ENCODE results near the gene KANTR. TPM values are rescaled to one million over a fixed set of nuclear protein-coding genes. Genes with fewer than 3 reads are reported as not detected.

Gene KANTR, protein sequence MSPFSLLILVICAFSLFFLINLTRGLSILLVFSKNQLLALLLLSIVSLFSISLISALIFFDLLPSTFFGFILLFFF
- total RNA-seq (2014; rRNA removed; shearing (Covaris generic); ENCODE audit: low replicate concordance) = 14.3 and 27.9 TPM in 2 replicates

GRCh38 chrX:53093748-53094581 is at the start of gene KANTR:
KANTR (plus strand) TSS chrX:53094142; CDS start chrX:53124273, 30,131 bp downstream.
- H3K4me1 ChIP-seq (ENCODE audit: low read length) = peaks cover 11% of the 10 kb centered on the region
- H4K20me1 ChIP-seq (ENCODE audit: insufficient read depth, low read depth, low read length) = no peaks in the 10 kb centered on the region
- H3K27me3 ChIP-seq (ENCODE audit: low read length) = no peaks in the 10 kb centered on the region
- peak; percentile 95 for DNase-seq
- H3K4me3 ChIP-seq (ENCODE audit: low read length) = peak within 1 kb of the TSS; percentile 74
- peak within 1 kb of the TSS; percentile 70 for H3K9ac ChIP-seq (ENCODE audit: low read length)
- H3K27ac ChIP-seq (ENCODE audit: low read length) = peak within 1 kb of the TSS; percentile 68
- peak within 1 kb of the TSS; percentile 67 for H3K4me2 ChIP-seq (ENCODE audit: low read depth, low read length, poor library complexity, severe bottlenecking)
- no peaks in the 10 kb centered on the region for H3K9me2 ChIP-seq (replicated peaks; ENCODE audit: insufficient read depth, low read length)
- H3K36me3 ChIP-seq (ENCODE audit: insufficient read depth, low read length) = no peaks in the 10 kb centered on the region
- no peaks in the 10 kb centered on the region for H3K9me3 ChIP-seq (ENCODE audit: low read length)
- peaks cover 19% of the 10 kb centered on the region for H3K79me2 ChIP-seq (ENCODE audit: low read length)
- peak within 1 kb of the TSS; percentile 70; the same call in 1 of the 2 replicates for H2AFZ ChIP-seq (ENCODE audit: low read length)

DNA sequence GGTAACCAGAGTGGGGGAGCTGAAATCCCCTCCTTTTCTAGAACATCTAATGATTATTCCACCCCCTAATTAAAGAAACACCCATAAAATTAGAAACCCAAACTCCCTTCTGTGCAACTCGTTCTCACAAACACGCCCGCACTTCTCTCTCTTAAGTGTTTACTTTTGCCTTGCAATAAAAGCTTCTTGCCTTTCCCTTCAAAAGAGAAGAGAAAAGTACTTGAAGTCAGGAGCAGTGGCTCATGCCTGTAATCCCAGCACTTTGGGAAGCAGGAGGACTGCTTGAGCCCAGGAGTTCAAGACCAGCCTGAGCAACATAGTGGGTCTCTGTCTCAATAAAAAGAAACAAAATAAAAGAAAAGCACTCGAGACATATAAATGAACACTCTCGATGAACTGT is 48.9 kb upstream of the KANTR start:
- no peaks in the 10 kb centered on the region for H3K4me1 ChIP-seq (ENCODE audit: low read length)
- no peaks in the 10 kb centered on the region for H4K20me1 ChIP-seq (ENCODE audit: insufficient read depth, low read depth, low read length)
- H3K79me2 ChIP-seq (ENCODE audit: low read length) = no peaks in the 10 kb centered on the region
- H2AFZ ChIP-seq (ENCODE audit: low read length) = no peak overlapping the region
- no peak overlapping the region for H3K27ac ChIP-seq (ENCODE audit: low read length)
- no peak overlapping the region for H3K4me3 ChIP-seq (ENCODE audit: low read length)
- H3K9me2 ChIP-seq (replicated peaks; ENCODE audit: insufficient read depth, low read length) = no peaks in the 10 kb centered on the region
- H3K4me2 ChIP-seq (ENCODE audit: low read depth, low read length, poor library complexity, severe bottlenecking) = no peak overlapping the region
- H3K36me3 ChIP-seq (ENCODE audit: insufficient read depth, low read length) = no peaks in the 10 kb centered on the region
- H3K27me3 ChIP-seq (ENCODE audit: low read length) = no peaks in the 10 kb centered on the region
- no peaks in the 10 kb centered on the region for H3K9me3 ChIP-seq (ENCODE audit: low read length)
- DNase-seq = no peak
- H3K9ac ChIP-seq (ENCODE audit: low read length) = no peak overlapping the region

GRCh38 chrX:53047228-53047627 is 46.7 kb upstream of the KANTR start:
- H3K4me1 ChIP-seq (ENCODE audit: low read length) = no peaks in the 10 kb centered on the region
- DNase-seq = no peak
- no peaks in the 10 kb centered on the region for H3K9me3 ChIP-seq (ENCODE audit: low read length)
- no peak overlapping the region for H3K27ac ChIP-seq (ENCODE audit: low read length)
- H2AFZ ChIP-seq (ENCODE audit: low read length) = no peak overlapping the region
- no peaks in the 10 kb centered on the region for H3K36me3 ChIP-seq (ENCODE audit: insufficient read depth, low read length)
- no peaks in the 10 kb centered on the region for H3K9me2 ChIP-seq (replicated peaks; ENCODE audit: insufficient read depth, low read length)
- no peaks in the 10 kb centered on the region for H3K79me2 ChIP-seq (ENCODE audit: low read length)
- no peaks in the 10 kb centered on the region for H4K20me1 ChIP-seq (ENCODE audit: insufficient read depth, low read depth, low read length)
- H3K4me2 ChIP-seq (ENCODE audit: low read depth, low read length, poor library complexity, severe bottlenecking) = no peak overlapping the region
- H3K4me3 ChIP-seq (ENCODE audit: low read length) = no peak overlapping the region
- no peak overlapping the region for H3K9ac ChIP-seq (ENCODE audit: low read length)
- H3K27me3 ChIP-seq (ENCODE audit: low read length) = no peaks in the 10 kb centered on the region

DNA sequence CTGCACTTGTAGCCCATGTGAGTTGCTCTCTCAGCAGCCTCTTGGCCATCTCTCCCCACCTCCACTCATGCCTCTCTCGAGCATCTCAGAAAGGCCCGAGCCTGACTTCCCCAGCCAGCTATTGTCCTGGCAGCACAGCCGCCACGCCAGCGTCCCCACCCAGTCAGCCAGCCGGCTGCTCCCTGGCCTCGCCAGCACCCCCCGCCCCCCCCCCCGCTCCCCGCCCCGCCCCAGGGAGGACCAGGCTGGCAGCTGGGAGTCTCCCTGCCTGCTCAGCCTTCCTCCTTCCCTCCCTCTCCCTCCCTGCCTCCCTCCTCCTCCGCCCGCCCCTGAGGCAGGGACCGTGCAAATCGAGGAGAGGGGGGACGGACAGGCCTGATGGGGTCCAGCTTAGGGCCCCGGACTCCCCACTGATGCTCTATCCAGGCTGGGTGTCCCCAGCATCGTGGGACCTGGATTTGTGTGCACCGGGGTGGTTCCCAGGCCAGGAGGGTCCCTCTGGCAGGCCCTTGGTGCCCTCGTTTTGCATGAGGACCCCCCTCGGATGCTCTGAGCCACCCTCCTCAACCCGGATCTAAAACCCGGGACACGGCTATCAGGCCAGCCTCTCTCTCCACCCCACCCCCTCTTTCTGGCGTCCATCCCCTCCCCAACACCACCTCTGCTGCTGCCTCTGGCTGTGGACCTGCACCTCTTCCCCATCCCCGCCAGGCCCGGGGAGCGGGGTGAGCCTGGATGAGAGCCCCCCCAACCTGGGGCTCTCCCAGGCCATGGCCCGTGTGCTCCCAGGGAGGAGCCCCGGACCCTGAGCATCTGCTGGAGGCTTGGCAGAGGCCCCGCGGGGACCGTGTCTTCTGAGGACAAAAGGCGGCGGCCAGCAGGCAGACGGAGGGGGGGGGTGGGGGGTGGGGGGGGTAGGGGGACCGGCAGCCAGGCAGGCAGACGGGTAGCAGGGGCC is 45.5 kb upstream of the KANTR start, which contains the start of gene GPR173:
GPR173 (plus strand) TSS at position 621 of the 958 bp plus-strand sequence. CDS start 27,833 bp downstream, outside the sequence.
- no peak within 1 kb of the TSS for H3K4me3 ChIP-seq (ENCODE audit: low read length)
- H3K79me2 ChIP-seq (ENCODE audit: low read length) = no peaks in the 10 kb centered on the region
- H3K9me3 ChIP-seq (ENCODE audit: low read length) = no peaks in the 10 kb centered on the region
- no peak within 1 kb of the TSS for H3K9ac ChIP-seq (ENCODE audit: low read length)
- H3K4me1 ChIP-seq (ENCODE audit: low read length) = no peaks in the 10 kb centered on the region
- no peak within 1 kb of the TSS for H3K27ac ChIP-seq (ENCODE audit: low read length)
- H4K20me1 ChIP-seq (ENCODE audit: insufficient read depth, low read depth, low read length) = no peaks in the 10 kb centered on the region
- no peak within 1 kb of the TSS for H3K4me2 ChIP-seq (ENCODE audit: low read depth, low read length, poor library complexity, severe bottlenecking)
- no peaks in the 10 kb centered on the region for H3K27me3 ChIP-seq (ENCODE audit: low read length)
- DNase-seq = no peak
- no peaks in the 10 kb centered on the region for H3K9me2 ChIP-seq (replicated peaks; ENCODE audit: insufficient read depth, low read length)
- no peak within 1 kb of the TSS for H2AFZ ChIP-seq (ENCODE audit: low read length)
- no peaks in the 10 kb centered on the region for H3K36me3 ChIP-seq (ENCODE audit: insufficient read depth, low read length)

- H3K9me3 ChIP-seq (ENCODE audit: low read length) = no peaks in the 10 kb centered on the region
- no peak overlapping the region for H3K9ac ChIP-seq (ENCODE audit: low read length)
- no peak for DNase-seq
- no peaks in the 10 kb centered on the region for H3K27me3 ChIP-seq (ENCODE audit: low read length)
- H3K9me2 ChIP-seq (replicated peaks; ENCODE audit: insufficient read depth, low read length) = no peaks in the 10 kb centered on the region
- no peaks in the 10 kb centered on the region for H3K79me2 ChIP-seq (ENCODE audit: low read length)
- H3K4me3 ChIP-seq (ENCODE audit: low read length) = no peak overlapping the region
- H2AFZ ChIP-seq (ENCODE audit: low read length) = no peak overlapping the region
- H3K4me2 ChIP-seq (ENCODE audit: low read depth, low read length, poor library complexity, severe bottlenecking) = no peak overlapping the region
- H3K36me3 ChIP-seq (ENCODE audit: insufficient read depth, low read length) = no peaks in the 10 kb centered on the region
- no peak overlapping the region for H3K27ac ChIP-seq (ENCODE audit: low read length)
- no peaks in the 10 kb centered on the region for H3K4me1 ChIP-seq (ENCODE audit: low read length)
- no peaks in the 10 kb centered on the region for H4K20me1 ChIP-seq (ENCODE audit: insufficient read depth, low read depth, low read length)
Measured at GRCh38 chrX:53049127-53049517, 44.8 kb upstream of the KANTR start.

DNA sequence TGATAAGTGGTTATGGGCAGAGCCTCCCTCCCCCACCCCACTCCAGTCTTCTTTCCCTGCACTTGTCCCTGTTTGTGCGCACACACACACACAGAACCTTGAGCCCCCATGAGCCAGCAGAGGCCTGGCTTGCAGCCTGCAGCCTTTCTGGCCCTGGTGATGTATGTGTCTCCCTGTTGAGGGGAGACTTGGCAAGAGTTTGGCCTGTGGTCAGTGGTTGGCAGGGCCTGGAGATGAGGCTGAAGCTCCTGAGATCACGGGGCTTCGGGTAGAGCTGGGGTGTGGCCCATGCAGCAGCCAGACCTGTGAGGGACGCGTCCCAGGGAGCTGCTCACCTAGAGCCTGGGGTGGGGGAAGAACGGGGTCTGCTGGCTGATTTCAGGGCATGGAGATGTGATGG is 43.1 kb upstream of the KANTR start:
- Histone ChIP-seq H3K79me2 (ENCODE audit: low read length) (no peaks in the 10 kb centered on the region), H3K9me2 (replicated peaks; ENCODE audit: insufficient read depth, low read length) (no peaks in the 10 kb centered on the region), H3K9me3 (ENCODE audit: low read length) (no peaks in the 10 kb centered on the region), H2AFZ (ENCODE audit: low read length) (no peak overlapping the region), H3K27ac (ENCODE audit: low read length) (no peak overlapping the region), H4K20me1 (ENCODE audit: insufficient read depth, low read depth, low read length) (no peaks in the 10 kb centered on the region), H3K4me1 (ENCODE audit: low read length) (no peaks in the 10 kb centered on the region), H3K27me3 (ENCODE audit: low read length) (no peaks in the 10 kb centered on the region), H3K4me2 (ENCODE audit: low read depth, low read length, poor library complexity, severe bottlenecking) (no peak overlapping the region), H3K4me3 (ENCODE audit: low read length) (no peak overlapping the region), H3K36me3 (ENCODE audit: insufficient read depth, low read length) (no peaks in the 10 kb centered on the region), H3K9ac (ENCODE audit: low read length) (no peak overlapping the region)
- no peak for DNase-seq

GRCh38 chrX:53055244-53055849 is 38.6 kb upstream of the KANTR start:
- Histone ChIP-seq H3K9me3 (ENCODE audit: low read length) (no peaks in the 10 kb centered on the region), H3K27me3 (ENCODE audit: low read length) (no peaks in the 10 kb centered on the region), H3K36me3 (ENCODE audit: insufficient read depth, low read length) (no peaks in the 10 kb centered on the region), H3K4me2 (ENCODE audit: low read depth, low read length, poor library complexity, severe bottlenecking) (no peak overlapping the region), H3K9me2 (replicated peaks; ENCODE audit: insufficient read depth, low read length) (no peaks in the 10 kb centered on the region), H4K20me1 (ENCODE audit: insufficient read depth, low read depth, low read length) (no peaks in the 10 kb centered on the region), H2AFZ (ENCODE audit: low read length) (no peak overlapping the region), H3K9ac (ENCODE audit: low read length) (no peak overlapping the region), H3K4me3 (ENCODE audit: low read length) (no peak overlapping the region), H3K79me2 (ENCODE audit: low read length) (no peaks in the 10 kb centered on the region), H3K4me1 (ENCODE audit: low read length) (no peaks in the 10 kb centered on the region), H3K27ac (ENCODE audit: low read length) (no peak overlapping the region)
- DNase-seq = no peak
